GM18505 (cell line): ENCODE measurements around the gene CYTL1.
"Not testable (repeated sequence)": the region's sequence is repeated elsewhere in the genome, so short reads cannot be mapped to it uniquely, and the experiment has no call there.

Source experiments
- ATAC-seq: cut with Tn5 transposase; IDR thresholded peaks from one replicate; pipeline ENCODE4 v1.9.1; 2021; ENCODE audit not compliant: unreplicated experiment
- POLR2A ChIP-seq: IDR thresholded peaks from 4 replicates; pipeline ENCODE4 v1.6.1; 2011; ENCODE audit warnings: borderline replicate concordance; ENCODE audit not compliant: insufficient read depth, insufficient read length; ENCODE audit errors: extremely low read depth

The CYTL1 gene

DNA sequence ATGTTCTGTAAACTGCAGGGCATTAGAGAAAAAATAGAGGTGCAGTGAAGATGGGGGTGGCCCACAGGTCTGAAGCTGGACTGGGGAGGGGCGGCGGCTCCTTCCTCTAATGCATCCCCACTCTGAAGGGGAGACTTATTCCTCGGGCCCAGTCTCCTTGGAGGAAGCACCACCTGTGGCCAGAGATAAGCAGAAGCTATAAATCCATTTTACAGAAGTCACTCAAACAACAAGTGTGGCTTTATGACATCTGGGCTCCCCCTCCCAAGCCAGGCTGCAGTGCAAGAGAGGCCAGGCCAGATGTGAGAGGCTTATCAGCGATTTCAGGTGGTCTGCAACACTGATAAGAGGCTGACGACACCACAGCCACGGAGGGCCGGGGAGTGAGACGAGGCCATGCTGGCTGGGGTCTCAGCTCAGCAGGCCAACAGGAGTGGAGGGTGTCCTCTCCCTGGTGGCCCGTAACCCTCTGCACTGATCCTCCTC is 15.8 kb downstream of the CYTL1 start:
- no peak for TF ChIP-seq POLR2A
- ATAC-seq = no peak

DNA sequence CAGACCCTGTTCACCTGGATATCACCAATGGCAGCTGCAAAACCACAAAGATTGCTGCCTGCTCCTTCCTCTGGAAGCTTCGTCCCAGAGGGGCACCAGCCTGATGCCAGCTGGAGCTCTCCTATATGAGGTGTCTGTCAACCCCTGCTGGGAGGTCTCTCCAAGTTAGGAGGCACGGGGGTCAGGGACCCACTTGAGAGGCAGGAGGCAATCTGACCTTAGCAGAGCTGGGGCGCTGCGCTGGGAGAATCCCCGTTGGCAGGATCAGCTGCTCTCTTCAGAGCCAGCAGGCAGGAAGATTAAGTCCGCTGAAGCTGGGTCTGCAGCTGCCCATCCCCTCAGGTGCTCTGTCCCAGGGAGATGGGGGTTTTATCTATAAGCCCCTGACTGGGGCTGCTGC is 17.6 kb downstream of the CYTL1 start:
- ATAC-seq = not testable (repeated sequence)

DNA sequence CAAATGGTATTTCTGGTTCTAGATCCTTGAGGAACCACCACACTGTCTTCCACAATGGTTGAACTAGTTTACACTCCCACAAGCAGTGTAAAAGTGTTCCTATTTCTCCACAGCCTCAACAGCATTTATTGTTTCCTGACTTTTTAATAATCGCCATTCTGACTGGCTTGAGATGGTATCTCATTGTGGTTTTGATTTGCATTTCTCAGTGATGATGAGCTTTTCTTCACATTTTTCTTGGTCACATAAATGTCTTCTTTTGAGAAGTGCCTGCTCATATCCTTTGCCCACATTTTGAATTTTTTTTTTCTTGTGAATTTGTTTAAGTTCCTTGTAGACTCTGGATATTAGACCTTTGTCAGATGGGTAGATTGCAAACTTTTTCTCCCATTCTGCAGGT is 22.3 kb downstream of the CYTL1 start:
- ATAC-seq = not testable (repeated sequence)

DNA sequence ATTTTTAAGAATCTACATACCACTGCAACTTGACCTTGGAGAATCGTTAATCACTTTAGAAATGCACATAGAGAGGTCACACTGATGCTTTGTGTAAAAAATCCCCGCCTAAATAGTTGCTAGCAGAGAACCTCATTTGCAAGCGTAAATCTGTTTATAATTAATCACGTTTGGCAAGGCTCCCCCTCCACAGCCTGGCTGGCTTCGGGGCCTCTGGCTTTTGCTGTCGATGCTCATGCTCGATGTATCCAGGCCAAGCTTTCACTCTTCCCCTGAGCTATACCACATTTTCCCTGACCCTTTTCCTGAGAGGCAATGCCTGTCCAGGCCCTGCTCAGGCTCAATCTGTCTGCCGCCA is 23.4 kb downstream of the CYTL1 start:
- TF ChIP-seq POLR2A = no peak

DNA sequence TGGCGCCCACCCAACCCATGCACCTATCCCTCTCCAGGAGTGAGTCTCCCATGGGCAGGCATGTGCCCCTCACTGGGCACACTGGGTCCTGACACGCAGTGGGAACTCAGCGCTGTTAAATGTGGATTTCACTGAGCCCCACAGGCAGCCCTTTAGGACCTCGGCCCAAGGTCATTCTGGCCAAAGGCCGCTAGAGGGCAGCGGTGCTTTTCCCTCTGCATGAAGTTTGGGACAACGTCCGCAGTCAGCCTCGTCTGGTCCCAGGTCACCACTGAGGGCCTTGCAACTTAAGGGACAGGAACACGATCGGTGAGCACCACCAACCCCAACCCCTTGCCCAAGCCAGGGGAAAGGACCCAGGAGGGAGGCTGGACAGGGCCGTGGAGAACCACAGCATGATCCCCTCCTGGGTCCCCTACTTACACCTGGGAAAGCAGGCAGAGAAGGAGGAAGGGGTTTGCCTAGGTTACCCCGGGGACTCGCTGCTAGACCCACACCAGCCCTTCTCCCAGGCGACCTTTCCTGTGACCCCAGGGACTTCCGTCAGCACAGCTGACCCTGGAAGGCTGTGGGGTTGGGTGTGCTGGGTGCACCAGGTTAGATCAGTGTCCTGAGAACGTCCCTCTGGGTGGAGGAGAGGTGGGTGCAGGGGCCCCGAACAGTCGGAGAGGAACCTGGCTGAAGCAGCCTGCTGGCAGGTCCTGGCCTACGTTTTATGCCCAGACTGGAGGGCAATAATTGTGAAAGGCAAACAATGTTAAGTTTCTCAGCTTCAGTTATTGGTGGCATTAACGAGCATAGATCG is 24.0 kb downstream of the CYTL1 start:
- TF ChIP-seq POLR2A = no peak
- ATAC-seq = peak; percentile 61

More for the DNA sequence above, 23.4 kb downstream of the CYTL1 start:
- no peak for ATAC-seq

DNA sequence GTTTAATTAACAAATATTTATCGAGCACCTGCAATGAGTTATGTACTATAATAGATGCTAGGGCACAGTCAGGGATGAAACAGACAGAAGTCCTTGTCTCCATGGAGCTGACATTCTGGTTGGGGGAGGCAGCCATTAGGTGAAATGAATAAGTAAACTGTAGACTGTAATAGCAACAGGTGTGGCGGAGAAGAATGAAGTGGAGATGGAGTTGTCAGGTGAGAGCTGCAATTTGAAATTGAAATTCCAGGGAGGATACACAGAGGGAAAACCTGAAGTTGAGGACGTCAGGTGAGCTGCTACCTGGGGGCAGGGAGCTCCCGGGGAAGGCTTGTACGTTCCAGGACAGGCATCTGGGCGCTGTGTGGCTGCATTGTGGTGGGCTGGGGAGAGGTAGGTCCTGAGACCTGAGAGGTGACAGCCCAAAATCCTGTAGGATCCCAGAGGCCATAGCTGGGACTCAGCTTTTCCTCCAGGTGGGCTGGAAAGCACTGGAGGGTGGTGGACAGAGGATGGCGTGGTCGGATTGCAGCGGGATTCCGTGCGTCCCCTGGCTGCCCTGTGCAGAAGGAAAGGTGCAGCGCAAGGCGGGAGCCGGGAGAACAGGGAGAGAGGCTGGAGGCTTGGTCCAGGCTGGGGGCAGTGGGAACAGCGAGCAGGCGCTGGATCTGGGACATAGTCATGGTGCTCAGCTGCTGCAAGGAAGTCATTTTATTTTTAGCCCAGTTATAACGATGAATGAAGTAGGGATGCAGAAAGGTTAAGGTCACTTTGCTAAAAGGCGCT is 24.8 kb downstream of the CYTL1 start:
- ATAC-seq = no peak

DNA sequence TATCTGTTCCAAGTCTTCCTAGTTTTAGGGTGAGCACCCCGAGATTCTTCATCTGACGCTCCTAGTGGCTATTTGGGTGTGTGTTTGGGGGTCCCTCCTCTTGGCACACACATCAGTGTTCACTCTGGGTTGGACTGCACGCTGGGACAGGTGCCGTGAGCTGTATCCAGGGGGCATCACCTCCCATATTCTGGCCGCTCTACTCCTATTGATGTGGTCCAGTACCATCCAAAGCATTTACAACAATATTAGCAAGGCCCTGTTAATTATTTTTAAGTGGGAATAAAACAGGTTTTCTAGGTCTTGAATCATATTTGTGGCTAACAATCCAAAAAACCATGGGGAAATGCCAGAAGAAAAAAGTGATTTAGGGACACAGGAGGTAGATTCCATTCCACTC is 26.4 kb downstream of the CYTL1 start:
- no peak for TF ChIP-seq POLR2A
- ATAC-seq = no peak

More for the DNA sequence above, 24.8 kb downstream of the CYTL1 start:
- TF ChIP-seq POLR2A = no peak

DNA sequence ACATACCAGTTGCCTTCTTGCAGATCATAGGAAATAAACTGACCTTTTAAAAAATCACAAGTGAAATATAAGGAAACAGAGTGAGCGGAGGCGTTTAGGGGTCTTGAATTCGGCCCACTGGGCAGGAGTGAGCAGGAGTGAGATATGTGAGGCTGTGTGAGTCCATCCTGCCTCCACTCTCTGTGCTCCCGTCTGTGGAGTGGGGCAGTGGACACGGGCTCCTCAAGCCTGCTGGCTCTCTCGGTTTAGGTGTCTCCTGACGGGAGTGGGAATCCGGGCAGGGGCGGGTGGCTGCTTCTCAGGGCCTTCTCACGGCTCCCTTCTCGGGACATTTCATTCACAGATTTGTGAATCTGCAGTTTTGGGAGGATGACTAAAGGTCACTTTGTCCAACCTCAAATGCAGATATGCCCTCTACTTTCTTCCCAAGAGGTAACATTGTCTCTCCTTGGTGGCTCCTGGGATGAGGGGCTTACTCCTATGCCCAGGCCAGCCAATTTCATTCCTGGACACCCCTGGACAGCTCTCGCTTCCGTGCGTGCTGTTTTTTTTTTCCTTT is 27.6 kb downstream of the CYTL1 start:
- TF ChIP-seq POLR2A = no peak
- no peak for ATAC-seq

DNA sequence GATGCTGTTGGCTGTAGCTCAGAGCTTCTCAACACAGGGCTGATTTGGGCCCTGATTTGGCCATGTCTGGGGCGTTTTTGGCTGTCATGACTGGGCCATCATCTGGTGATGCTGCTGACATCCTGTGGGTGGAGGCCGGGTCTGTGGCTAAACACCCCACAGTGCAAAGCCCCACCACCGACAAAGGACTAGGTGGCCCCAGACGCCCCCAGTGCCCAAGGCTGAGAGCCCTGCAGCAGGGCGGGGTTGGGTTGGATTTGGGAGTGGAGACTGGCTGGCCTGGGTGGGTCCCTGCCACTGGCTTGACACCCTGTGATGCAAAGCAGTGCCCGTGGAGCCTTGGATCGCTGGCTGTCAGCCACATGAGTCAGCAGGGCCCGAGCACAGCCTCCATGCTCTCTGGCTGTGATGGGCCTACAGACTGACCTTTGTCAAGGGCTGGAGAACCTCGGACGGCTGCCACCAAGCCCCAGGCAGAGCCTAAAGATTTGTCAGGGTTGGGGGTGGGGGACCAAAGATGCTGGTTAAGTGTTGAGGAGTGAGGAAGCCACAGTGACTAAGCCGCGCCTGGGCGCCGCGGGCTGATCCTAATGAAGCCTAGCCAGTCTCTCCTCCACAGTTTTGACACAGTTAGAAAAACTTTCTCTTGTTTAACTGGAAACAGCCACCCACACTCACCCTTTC is 28.3 kb downstream of the CYTL1 start:
- no peak for ATAC-seq
- no peak for TF ChIP-seq POLR2A

DNA sequence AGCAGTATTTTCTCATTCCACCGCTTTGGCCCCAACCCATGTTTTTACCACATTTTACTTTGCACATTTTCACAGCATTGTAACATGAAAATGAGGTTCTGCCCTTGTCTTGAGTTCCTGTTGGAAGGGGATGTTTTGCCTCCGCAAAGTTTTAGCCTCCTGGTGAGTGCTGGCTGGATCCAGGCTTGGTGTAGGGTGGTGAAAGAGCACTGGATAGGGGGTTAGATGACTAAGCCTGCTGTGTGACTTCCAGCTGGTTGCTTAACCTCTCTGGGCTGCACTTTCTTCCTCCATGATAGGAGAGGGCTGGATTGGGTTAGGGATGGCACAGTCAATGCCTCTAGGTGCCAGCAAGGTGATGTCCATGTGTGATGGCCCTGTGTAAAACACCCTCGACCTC is 28.9 kb downstream of the CYTL1 start:
- no peak for ATAC-seq
- no peak for TF ChIP-seq POLR2A

DNA sequence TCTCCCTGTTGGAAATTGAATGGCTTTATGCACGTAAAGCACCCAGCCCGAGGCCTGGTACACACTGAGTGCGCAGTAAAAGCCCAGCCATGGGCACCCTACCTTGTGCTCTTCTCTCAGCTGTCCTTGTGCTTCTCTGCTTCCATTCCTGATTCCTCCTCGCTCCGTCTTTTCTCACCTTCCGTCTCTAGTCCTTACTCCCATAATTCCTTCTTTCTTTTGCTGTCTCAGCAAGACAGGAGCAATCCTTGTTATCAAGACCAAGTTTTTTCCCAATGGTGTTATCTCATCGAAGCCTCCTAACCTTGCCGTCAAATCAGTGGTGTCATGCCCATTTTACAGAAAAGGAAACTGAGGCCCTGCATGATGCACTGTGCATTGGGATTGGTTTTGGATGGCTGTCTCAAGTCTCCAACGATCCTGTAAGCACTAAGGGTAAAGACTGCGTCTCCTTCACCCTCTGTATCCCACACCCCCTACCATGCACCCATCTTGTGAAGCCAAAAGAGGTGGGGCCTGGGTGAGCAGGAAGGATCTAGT is 30.1 kb downstream of the CYTL1 start:
- ATAC-seq = no peak
- no peak for TF ChIP-seq POLR2A

DNA sequence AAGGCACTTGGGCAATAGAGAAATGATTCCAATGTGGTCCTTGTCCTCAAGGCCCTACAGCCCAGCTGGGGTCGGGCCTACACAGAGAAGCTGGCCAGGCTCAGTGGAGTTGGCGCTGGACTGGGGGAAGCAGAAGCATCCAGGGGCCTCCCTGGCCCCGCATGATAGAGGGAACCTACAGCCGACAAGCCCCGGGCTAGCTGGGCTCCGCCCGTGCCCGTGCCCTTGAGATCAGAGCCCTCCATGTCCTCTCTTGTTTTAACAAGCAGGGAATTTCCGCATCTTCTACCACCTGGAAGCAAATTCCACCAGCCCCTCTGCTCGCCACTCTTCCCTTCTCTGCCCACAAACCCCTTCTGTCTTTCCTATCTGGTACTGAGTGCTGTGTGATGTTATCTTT is 31.6 kb downstream of the CYTL1 start:
- no peak for TF ChIP-seq POLR2A
- no peak for ATAC-seq

DNA sequence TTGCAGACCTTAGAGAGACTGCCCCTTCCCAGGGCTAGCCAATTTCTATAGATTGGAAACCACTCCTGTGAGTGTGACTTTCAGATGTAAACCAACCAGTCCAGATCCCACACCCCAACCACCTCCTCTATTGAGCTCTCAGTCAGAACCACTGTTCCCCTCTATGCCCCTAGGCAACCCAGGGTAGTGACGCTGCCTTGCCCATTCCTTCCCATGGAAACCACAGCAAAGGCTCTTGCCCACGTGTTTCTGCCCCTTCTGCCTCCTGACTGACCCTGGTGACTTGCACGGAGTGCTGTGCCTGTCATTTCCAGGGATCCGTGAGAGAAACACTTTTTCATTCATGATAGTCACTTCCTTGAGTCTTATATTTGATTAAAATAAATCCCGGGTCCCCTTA is 32.4 kb downstream of the CYTL1 start:
- ATAC-seq = no peak
- no peak for TF ChIP-seq POLR2A
